ENCODE results near the gene BHLHA15.

- TF ChIP-seq CTCF (IDR thresholded peaks at IDR 0.05) (no peak), POLR2A (IDR thresholded peaks at IDR 0.05) (no peak), EP300 (IDR thresholded peaks at IDR 0.05) (no peak), POLR2AphosphoS5 (IDR thresholded peaks at IDR 0.05) (no peak)
Observed at GRCh38 chr7:98205162-98205845, 5.9 kb upstream of the BHLHA15 start.

Measured in gastroesophageal sphincter (tissue), 3 donors.